ENCODE results near the gene XRCC1. TPM values are rescaled to one million over a fixed set of nuclear protein-coding genes. Genes with fewer than 3 reads are reported as not detected.
"Not testable (repeated sequence)": the region's sequence is repeated elsewhere in the genome, so short reads cannot be mapped to it uniquely, and the experiment has no call there.

The XRCC1 gene
- total and polyA plus RNA-seq, 10 of the 15 experiments (the other 5 are each of a cell fraction or from before 2014, with no cell fraction given), result 2.0 to 51.1 (median 33.7) TPM

DNA sequence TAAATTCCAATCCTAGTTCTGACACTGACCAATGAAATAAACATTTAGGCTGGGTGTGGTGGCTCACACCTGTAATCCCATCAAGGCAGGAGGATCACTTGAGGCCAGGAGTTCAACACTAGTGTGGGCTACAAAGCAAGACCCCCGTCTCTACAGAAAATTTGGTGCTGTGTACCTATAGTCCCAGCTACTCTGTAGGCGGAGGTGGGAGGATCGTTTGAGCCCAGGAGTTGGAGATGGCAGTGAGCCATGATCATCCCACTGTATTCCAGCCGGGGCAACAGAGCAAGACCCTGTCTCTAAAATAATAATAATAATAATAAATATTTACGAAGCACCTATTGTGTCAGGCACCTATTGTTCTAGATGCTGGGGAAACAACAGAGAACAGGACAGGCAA lies 13.9 kb upstream of the XRCC1 start (continued):
- TF ChIP-seq, protein P1, sequence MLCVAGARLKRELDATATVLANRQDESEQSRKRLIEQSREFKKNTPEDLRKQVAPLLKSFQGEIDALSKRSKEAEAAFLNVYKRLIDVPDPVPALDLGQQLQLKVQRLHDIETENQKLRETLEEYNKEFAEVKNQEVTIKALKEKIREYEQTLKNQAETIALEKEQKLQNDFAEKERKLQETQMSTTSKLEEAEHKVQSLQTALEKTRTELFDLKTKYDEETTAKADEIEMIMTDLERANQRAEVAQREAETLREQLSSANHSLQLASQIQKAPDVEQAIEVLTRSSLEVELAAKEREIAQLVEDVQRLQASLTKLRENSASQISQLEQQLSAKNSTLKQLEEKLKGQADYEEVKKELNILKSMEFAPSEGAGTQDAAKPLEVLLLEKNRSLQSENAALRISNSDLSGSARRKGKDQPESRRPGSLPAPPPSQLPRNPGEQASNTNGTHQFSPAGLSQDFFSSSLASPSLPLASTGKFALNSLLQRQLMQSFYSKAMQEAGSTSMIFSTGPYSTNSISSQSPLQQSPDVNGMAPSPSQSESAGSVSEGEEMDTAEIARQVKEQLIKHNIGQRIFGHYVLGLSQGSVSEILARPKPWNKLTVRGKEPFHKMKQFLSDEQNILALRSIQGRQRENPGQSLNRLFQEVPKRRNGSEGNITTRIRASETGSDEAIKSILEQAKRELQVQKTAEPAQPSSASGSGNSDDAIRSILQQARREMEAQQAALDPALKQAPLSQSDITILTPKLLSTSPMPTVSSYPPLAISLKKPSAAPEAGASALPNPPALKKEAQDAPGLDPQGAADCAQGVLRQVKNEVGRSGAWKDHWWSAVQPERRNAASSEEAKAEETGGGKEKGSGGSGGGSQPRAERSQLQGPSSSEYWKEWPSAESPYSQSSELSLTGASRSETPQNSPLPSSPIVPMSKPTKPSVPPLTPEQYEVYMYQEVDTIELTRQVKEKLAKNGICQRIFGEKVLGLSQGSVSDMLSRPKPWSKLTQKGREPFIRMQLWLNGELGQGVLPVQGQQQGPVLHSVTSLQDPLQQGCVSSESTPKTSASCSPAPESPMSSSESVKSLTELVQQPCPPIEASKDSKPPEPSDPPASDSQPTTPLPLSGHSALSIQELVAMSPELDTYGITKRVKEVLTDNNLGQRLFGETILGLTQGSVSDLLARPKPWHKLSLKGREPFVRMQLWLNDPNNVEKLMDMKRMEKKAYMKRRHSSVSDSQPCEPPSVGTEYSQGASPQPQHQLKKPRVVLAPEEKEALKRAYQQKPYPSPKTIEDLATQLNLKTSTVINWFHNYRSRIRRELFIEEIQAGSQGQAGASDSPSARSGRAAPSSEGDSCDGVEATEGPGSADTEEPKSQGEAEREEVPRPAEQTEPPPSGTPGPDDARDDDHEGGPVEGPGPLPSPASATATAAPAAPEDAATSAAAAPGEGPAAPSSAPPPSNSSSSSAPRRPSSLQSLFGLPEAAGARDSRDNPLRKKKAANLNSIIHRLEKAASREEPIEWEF (IDR thresholded peaks at IDR 0.05; ENCODE audit: insufficient replicate concordance, low read depth, low read length), result no peak
- TF ChIP-seq RELA (IDR thresholded peaks at IDR 0.05; ENCODE audit: borderline replicate concordance, partially characterized antibody) (no peak), GATAD2B (conservative IDR thresholded peaks at IDR 0.05; ENCODE audit: low read depth) (no peak)

GRCh38 chr19:43587029-43587428 lies 11.7 kb upstream of the XRCC1 start:
- H3K79me2 ChIP-seq (ENCODE audit: control insufficient read depth, insufficient read depth, low read length); in situ Hi-C loops (cut with MboI): not testable (repeated sequence)
- CTCF ChIA-PET, result interaction anchor here (1.0 to 1.2 kb wide), 2 partner anchors 9 to 31 kb away, joined by 3 read pairs; no protein-coding TSS in a partner anchor

More at GRCh38 chr19:43587029-43587428, 11.7 kb upstream of the XRCC1 start:
- H3K4me2 ChIP-seq (ENCODE audit: control insufficient read depth, insufficient read depth); ATAC-seq; H3K27me3 ChIP-seq (replicated peaks in 1 of 2; ENCODE audit: control insufficient read depth in 2 of 2, insufficient read depth in 2 of 2, low read length in 1 of 2); FAIRE-seq; H3K9ac ChIP-seq (ENCODE audit: control insufficient read depth, insufficient read depth, low read length); intact Hi-C loops (cut with micrococcal nuclease; ENCODE audit: unreplicated experiment); H4K20me1 ChIP-seq (ENCODE audit: control insufficient read depth, insufficient read depth); H3K9me3 ChIP-seq (replicated peaks; ENCODE audit: control insufficient read depth, insufficient read depth, low read length); H3K27ac ChIP-seq (ENCODE audit: control insufficient read depth, insufficient read depth); H3K4me1 ChIP-seq (ENCODE audit: control insufficient read depth, insufficient read depth, low read length); H3K36me3 ChIP-seq (ENCODE audit: control insufficient read depth in 2 of 2, insufficient read depth in 2 of 2, low read length in 1 of 2); H2AFZ ChIP-seq (ENCODE audit: control insufficient read depth, low read depth, low read length); BruUV-seq (replicated peaks); H3K4me3 ChIP-seq; RAD21 ChIA-PET (ENCODE audit: unreplicated experiment); POLR2A ChIA-PET; DNase-seq (ENCODE audit: low read depth, low spot score): not testable (repeated sequence)
- WGBS (ENCODE audit: insufficient coverage, insufficient replicate concordance, low lambda C conversion rate, missing lambda C conversion rate), result 96% methylated on average over 3 of the region's 3 CpGs
- SMC1A ChIA-PET (ENCODE audit: uncharacterized antibody, unreplicated experiment), result interaction anchor here (1.1 kb wide), 1 partner anchor 32 kb away, joined by 3 read pairs; no protein-coding TSS in a partner anchor

Measured in GM12878 (cell line).